HG03103 (cell line): ENCODE data around the gene BRINP3.

Source experiments
- ATAC-seq: cut with Tn5 transposase; IDR thresholded peaks from one replicate; pipeline ENCODE4 v1.9.1; 2021; ENCODE audit warnings: low read depth; ENCODE audit not compliant: unreplicated experiment

Gene BRINP3

DNA sequence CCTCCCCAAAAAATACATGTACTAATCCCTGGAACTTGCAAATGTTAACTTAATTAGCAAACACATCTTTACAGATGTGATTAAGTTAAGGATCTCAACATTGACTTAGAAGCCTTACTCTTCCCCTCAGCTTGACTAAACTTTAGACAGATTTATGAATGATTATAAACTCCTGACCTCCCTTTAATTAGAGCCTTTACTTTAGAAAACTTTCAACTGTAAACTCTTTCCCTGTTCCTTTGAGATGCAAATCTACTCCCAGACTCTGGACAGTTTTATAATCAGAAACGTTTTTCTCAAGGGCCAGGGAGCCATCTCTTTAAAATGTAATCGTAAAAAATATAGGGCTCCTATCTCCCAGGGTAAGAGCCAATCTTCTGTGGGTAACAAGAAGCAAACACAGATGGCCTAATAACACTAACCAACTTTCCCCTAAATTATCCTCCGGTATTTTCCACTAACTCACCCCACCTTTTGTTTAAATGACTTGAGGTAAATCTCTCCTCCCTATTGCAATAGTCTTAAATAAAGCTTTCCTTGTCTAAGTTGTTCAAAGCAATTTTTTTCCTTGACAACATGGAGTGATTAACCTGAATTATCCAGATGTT lies 284.1 kb downstream of the BRINP3 start:
- no peak for ATAC-seq

GRCh38 chr1:190192627-190193026 lies 285.0 kb downstream of the BRINP3 start:
- no peak for ATAC-seq

DNA sequence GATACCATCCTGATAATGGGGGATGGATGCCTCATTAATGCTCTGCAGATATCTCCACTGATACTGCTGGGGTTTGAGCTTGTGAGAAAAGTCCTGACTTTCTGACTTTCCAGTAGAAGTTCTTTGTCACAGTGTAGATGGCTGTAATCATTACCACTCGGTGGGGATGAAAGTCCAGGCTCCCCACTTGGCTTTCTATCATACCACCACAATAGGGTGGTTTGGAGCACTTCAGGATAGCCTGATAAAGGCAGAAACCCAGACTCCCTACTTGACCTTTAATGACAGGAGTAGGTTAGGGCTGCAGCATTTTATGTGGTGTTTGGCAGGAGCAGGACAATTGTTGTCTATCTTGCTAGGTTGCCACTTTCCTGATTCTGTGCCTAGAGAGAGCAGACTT lies 294.1 kb downstream of the BRINP3 start:
- no peak for ATAC-seq

DNA sequence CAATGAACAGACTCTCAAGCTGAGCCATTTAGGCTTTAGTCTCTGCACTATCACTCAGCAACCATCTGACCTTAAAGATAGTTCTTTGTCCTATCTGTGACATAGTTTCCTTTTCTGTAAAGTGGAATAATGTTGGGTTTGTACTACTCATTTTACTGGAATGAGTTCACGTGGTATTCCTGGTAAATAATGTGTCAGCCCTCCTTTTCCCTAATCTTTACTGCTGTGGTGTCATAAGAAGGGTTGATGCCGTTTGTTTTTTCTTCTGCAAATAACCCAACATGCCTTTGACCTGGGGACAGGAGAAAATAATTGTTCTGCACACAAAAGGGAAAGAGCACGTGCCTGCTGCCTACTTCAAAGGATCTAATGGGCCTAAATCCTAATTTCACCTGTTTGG lies 297.8 kb downstream of the BRINP3 start:
- no peak for ATAC-seq

DNA sequence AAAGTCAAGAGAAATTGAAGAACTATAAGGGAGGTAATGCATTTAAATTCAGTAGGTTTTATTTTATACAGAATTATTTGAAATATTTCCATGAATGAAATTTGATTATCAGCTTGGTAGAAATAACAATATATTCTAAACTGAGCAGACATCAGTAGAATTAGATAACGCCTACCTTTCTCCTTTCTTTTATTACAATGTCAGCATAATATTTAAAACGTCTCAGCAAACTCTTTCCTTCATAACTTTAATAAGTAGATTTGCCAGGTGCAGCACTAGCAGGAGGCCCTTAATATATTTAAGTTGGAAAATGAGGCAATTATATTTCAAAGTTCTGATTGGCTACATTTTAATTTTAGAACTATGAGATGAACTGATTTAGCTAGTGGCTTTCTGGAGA lies 298.8 kb downstream of the BRINP3 start:
- no peak for ATAC-seq

GRCh38 chr1:190177555-190177954 lies 300.1 kb downstream of the BRINP3 start:
- no peak for ATAC-seq

DNA sequence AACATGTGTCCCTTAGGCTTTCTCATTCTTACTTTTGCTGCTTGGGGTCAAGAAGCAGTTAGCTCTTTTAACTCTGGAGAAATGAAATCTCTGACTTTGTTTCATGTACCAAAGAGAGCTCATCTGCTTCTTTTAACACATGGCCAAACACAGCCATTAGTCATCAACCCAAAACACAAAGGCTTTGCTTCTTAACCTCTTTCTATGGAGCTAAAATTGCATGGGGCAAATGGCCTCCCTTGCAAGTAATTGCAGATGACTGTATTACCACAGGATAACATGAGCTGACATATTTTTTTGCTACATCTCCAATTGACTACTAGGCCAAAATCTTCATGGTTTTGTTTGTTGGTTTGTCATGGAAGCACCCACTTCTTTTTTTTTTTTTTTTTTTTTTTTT lies 300.9 kb downstream of the BRINP3 start:
- ATAC-seq = no peak

DNA sequence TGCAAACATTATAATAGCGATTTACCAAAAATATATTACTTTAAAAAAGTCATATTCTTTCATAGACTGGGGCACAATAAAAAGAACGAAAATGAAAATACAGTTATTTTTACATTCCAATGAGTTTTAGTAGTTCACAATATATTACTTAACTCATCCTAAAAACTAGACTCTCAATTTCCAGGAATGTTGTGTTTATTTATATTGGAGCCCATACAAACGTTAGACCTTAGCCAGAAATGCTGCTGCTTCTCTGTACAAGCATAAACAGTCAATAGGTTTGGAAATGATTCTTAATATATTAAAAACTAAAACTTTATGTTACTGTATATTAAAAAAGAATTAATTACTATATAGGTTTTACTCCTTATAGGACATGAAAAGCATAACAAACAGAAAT lies 302.3 kb downstream of the BRINP3 start:
- no peak for ATAC-seq

DNA sequence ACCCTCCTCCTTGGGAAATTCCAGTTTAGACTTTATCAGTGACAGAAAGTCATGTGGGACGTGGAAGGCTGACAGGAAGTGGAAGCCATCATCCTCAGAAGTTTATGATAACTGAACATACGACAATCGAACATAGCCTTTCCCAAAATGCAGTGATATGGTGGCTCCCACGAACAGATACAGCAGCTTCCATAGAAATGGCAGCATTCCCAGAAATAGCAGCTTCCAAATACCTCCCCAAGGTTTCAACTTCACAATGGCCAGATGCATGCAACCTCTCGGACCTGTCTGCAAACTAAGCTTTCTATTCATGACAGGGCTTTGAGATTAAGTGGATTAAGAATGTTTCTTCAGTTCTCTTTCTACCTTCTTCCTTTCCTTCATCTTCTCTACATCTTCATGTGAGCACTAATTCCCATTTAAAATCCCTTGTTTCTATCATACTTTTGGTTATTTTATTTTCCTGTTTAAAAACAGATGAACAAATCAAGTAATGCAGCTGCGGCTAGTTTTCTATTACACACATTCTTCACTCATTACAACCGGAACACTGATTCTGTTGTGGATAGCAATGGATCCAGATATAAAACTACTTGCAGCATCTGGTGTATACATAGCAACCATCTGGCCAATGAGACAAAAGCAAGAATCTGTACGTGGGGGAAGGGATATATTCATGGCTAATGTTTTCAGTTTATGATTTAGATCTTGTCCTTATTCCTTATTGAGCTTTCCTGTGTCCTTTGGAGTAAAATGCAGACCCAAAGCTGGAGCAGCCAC lies 304.8 kb downstream of the BRINP3 start:
- no peak for ATAC-seq

- ATAC-seq = no peak
Observed at GRCh38 chr1:190170321-190170720, 307.3 kb downstream of the BRINP3 start.

DNA sequence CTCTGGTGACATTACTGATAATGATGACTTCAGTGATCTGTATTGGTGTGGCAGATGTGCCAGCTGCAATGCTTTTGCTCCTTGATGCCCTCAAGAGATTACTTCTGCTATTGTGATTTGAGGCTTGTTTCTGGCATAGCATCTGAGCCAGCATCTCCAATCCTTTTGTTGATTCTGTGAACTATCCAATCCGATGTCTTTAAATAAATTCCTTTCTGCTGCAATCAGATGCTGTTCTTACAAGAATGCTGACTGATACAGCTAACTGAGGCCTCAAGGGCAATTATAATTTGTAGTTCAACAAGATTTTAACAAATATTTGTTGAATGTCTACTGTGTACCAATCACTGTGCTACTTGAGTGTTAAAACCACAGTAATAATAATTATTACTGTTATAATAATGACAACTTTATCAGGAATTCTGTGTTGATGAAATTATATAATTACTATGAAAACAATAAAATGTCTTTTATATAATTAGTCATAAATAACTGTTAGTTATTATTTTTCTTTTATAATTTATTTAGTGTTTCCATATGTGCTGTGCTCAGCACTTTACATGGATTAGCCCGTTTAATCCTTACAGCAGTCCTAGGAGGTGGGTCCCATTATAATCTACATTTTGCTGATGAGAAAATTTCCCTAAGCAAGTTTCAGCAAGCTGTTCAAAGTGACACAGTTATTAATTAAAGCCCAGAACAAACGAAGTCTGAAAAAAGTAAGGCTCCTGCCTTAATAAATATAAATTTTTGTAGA lies 308.2 kb downstream of the BRINP3 start:
- no peak for ATAC-seq

GRCh38 chr1:190168893-190169280 lies 308.8 kb downstream of the BRINP3 start:
- ATAC-seq = no peak

DNA sequence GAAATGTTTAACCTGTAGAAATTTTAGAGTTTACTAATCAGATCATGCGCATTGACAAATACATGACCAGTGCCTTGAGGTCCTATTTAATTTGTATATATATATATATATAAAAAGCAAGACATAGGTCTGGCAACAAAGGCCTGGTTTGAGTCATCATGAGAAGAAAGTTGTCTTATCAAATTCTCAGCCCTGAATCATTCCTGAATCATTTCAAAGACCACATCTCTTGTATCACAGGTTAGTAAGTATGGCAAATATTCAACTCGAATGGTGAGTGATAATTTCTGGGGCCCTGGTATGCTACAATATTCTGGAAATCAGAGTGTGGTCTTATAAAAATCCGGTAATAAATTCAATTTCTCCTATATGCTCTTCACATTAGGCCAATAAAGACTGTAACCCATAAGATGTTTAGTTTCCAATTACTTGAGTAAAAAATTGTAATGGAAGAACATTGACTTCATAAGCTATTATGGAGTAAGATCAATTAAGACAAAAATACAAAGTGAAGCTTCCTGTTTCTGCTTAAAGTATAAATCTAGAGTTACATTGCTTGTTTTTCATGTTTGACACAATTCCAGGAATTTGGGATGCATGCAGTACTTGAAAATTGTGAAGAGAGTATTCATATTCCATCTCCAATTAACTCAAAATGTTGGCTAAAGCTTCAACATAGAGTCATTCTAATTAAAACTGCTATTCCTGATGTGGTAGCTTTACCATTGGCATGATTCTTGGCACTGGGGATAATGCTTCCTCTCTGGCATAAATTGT lies 309.4 kb downstream of the BRINP3 start:
- no peak for ATAC-seq

DNA sequence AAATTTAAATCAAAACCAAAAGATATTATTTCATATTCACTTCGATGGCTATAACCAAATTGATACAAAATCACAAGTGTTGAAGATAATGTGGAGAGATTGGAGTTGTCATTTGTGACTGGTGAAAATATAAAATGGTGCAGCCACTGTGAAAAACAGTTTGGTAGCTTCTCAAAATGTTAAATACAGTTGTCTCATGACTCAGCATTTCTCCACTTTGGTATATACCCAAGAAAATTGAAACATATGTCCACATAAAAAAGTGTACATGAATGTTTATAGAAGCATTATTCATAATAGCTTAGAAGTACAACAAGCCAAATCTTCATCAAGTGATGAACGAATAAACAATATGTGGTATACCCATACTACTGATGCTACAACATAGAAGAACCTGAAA lies 318.5 kb downstream of the BRINP3 start:
- no peak for ATAC-seq

- ATAC-seq = no peak
Observed at GRCh38 chr1:190154744-190155143, 322.9 kb downstream of the BRINP3 start.

DNA sequence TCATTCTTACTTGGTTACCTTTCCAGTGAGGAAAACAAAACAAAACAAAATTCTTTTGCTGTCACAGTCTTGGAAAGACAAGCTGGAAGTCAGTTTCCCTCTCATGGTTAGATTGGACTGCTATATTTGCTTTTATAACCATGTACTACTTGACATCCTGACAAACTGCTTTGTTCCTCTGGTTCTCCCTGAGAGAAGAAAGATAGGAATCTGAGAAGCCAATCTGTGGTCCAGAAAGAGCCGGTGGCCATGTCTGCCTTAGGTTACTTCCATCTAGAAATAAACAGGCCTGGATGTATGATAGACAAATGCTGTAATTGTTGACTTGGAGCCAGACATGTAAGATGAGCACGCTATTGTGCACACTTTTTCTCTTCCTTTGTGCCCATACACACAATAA lies 330.0 kb downstream of the BRINP3 start:
- ATAC-seq = no peak

- ATAC-seq = no peak
Observed at GRCh38 chr1:190144650-190145049, 333.0 kb downstream of the BRINP3 start.

GRCh38 chr1:190140644-190141043 lies 337.0 kb downstream of the BRINP3 start:
- no peak for ATAC-seq

DNA sequence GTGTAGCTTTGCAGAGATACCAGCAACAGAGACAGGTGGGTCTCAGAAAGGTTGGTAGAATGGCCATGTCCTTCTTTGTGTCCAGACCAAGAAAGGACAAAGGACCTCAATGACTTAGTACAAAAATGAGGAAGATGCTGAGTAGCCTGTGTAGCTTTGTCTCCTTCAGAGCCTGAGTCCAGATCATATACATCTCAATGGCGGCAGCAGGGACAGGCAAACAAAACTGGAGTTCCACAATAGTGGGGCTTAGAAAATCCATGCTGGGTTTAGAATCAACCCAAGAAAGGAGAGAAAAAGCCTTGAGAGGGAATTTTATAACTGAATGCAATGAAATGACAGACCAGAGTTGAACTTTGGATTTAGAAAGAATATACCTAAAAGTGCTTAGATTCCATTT lies 339.0 kb downstream of the BRINP3 start:
- no peak for ATAC-seq

- no peak for ATAC-seq
Observed at GRCh38 chr1:190138266-190138665, 339.4 kb downstream of the BRINP3 start.

- no peak for ATAC-seq
Observed at GRCh38 chr1:190129366-190129765, 348.3 kb downstream of the BRINP3 start.
